Measurements from ENCODE around the gene LTBP1. TPM values are rescaled to one million over a fixed set of nuclear protein-coding genes. Genes with fewer than 3 reads are reported as not detected.

The LTBP1 gene
- total RNA-seq, 5 donors from 2014 or later (not counting 1 experiment from before 2014, with no cell fraction given), result 0.16 to 0.76 (median 0.43) TPM

DNA sequence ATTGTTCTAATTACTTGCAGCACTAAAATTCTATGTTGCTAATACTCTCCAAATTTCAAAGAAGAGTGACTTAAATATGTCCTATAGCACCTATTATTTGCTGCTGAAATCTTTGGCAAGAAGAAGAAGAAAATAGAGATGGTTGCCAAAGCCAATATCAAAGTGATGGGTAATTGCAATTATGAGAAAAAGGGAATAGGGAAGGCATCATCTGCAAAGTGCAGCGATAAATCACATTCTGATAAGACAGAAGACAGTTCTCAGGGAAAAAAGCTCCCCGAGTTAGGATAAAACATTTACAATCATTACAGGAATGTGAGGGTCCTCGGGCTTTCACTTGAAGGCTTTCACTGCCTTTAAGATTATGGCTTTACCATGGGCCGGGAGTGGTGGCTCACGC, 457.6 kb downstream of the LTBP1 start:
- H3K9me3 ChIP-seq, result no peaks in the 10 kb centered on the region
- H3K36me3 ChIP-seq (ENCODE audit: control insufficient read depth in 2 of 2, extremely low read depth in 1 of 2, insufficient read depth in 1 of 2, low read length in 1 of 2), result no peaks in the 10 kb centered on the region
- ATAC-seq (replicated peaks in 1 of 4), result no peak
- Mint-ChIP-seq H3K36me3 (no peaks in the 10 kb centered on the region), H3K27ac (no peak overlapping the region), H3K4me3 (no peak overlapping the region), H3K27me3 (peaks cover 0 to 8% of the 10 kb centered on the region in 2 donors), H3K9me3 (peaks cover 5 to 10% (median 8%) of the 10 kb centered on the region in 3 donors), H3K4me1 (no peaks in the 10 kb centered on the region)
- no peak for DNase-seq
- no peaks in the 10 kb centered on the region for H3K4me1 ChIP-seq (ENCODE audit: control insufficient read depth in 1 of 2, extremely low read depth in 1 of 2, insufficient read depth in 2 of 2, low read length in 2 of 2)
- no CpG with 5 or more reads among the region's 5 CpGs for WGBS (ENCODE audit: insufficient coverage)
- ChIA-PET CTCF (no interaction called here), POLR2A (no interaction called here)
- H3K4me3 ChIP-seq (ENCODE audit: control insufficient read depth in 1 of 2, extremely low read depth in 1 of 2, low read length in 1 of 2), result no peak overlapping the region
- no peaks in the 10 kb centered on the region for H3K27me3 ChIP-seq (replicated peaks in 1 of 2; ENCODE audit: control insufficient read depth in 2 of 2, extremely low read depth in 1 of 2, insufficient read depth in 2 of 2, low read length in 1 of 2)
- H3K27ac ChIP-seq (ENCODE audit: low read length), result no peak overlapping the region

- no peak overlapping the region for H3K27ac Mint-ChIP-seq
- Histone ChIP-seq H3K9me3 (no peaks in the 10 kb centered on the region), H3K4me1 (ENCODE audit: control insufficient read depth in 1 of 2, extremely low read depth in 1 of 2, insufficient read depth in 2 of 2, low read length in 2 of 2) (no peaks in the 10 kb centered on the region), H3K27ac (ENCODE audit: low read length) (no peak overlapping the region), H3K27me3 (replicated peaks in 1 of 2; ENCODE audit: control insufficient read depth in 2 of 2, extremely low read depth in 1 of 2, insufficient read depth in 2 of 2, low read length in 1 of 2) (peaks cover 0 to 2% of the 10 kb centered on the region in 2 experiments), H3K36me3 (ENCODE audit: control insufficient read depth in 2 of 2, extremely low read depth in 1 of 2, insufficient read depth in 1 of 2, low read length in 1 of 2) (no peaks in the 10 kb centered on the region), H3K4me3 (ENCODE audit: control insufficient read depth in 1 of 2, extremely low read depth in 1 of 2, low read length in 1 of 2) (no peak overlapping the region)
- H3K4me1 Mint-ChIP-seq, result no peaks in the 10 kb centered on the region
- H3K36me3 Mint-ChIP-seq, result no peaks in the 10 kb centered on the region
- ATAC-seq (replicated peaks in 1 of 4), result no peak
- ChIA-PET POLR2A (no interaction called here), CTCF (interaction anchor here in 1 of 2 donors (0.6 to 1.0 kb wide), 2 partner anchors 19 to 177 kb away, joined by 3 read pairs; no protein-coding TSS in a partner anchor)
- peaks cover 5 to 10% (median 8%) of the 10 kb centered on the region in 3 donors for H3K9me3 Mint-ChIP-seq
- peaks cover 0 to 5% of the 10 kb centered on the region in 2 donors for H3K27me3 Mint-ChIP-seq
- no peak for DNase-seq
- no peak overlapping the region for H3K4me3 Mint-ChIP-seq
- 67% methylated on average over 1 of the region's 2 CpGs for WGBS (ENCODE audit: insufficient coverage)
These were observed 459.9 kb downstream of the LTBP1 start for GRCh38 chr2:33406622-33407021.

DNA sequence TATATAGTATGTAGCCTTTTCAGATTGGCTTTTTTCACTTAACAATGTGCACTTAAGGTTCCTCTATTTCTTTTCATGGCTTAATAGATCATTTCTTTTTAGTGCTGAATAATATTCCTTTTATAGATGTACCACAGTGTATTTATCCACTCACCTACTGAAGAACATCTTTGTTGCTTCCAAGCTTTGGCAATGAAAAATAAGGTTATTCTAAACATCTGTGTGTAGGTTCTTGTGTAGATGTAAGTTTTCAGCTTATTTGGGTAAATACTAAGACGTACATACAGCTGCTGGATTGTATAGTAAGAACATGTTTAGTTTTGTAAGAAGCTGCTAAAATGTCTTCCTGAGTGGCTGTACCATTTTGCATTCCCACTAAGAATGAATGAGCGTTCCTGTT, 461.4 kb downstream of the LTBP1 start:
- no peak for ATAC-seq (replicated peaks in 1 of 4)
- DNase-seq, result no peak
- peaks cover 2 to 5% of the 10 kb centered on the region in 2 donors for H3K27me3 Mint-ChIP-seq
- no peak overlapping the region for H3K27ac Mint-ChIP-seq
- peaks cover 5 to 10% (median 8%) of the 10 kb centered on the region in 3 donors for H3K9me3 Mint-ChIP-seq
- H3K4me1 Mint-ChIP-seq, result no peaks in the 10 kb centered on the region
- no peaks in the 10 kb centered on the region for H3K36me3 Mint-ChIP-seq
- Histone ChIP-seq H3K36me3 (ENCODE audit: control insufficient read depth in 2 of 2, extremely low read depth in 1 of 2, insufficient read depth in 1 of 2, low read length in 1 of 2) (no peaks in the 10 kb centered on the region), H3K27me3 (replicated peaks in 1 of 2; ENCODE audit: control insufficient read depth in 2 of 2, extremely low read depth in 1 of 2, insufficient read depth in 2 of 2, low read length in 1 of 2) (peaks cover 0 to 2% of the 10 kb centered on the region in 2 experiments), H3K9me3 (no peaks in the 10 kb centered on the region), H3K27ac (ENCODE audit: low read length) (no peak overlapping the region), H3K4me3 (ENCODE audit: control insufficient read depth in 1 of 2, extremely low read depth in 1 of 2, low read length in 1 of 2) (no peak overlapping the region), H3K4me1 (ENCODE audit: control insufficient read depth in 1 of 2, extremely low read depth in 1 of 2, insufficient read depth in 2 of 2, low read length in 2 of 2) (no peaks in the 10 kb centered on the region)
- ChIA-PET POLR2A (no interaction called here), CTCF (no interaction called here)
- whole genome bisulfite sequencing (ENCODE audit: insufficient coverage), result 100% methylated on average over 1 of the region's 2 CpGs
- no peak overlapping the region for H3K4me3 Mint-ChIP-seq

GRCh38 chr2:33409417-33409955, 462.7 kb downstream of the LTBP1 start:
- no peak for DNase-seq
- no peak for ATAC-seq (replicated peaks in 1 of 4)
- H3K36me3 Mint-ChIP-seq, result no peaks in the 10 kb centered on the region
- H3K9me3 Mint-ChIP-seq, result peaks cover 5 to 10% (median 8%) of the 10 kb centered on the region in 3 donors
- H3K9me3 ChIP-seq, result no peaks in the 10 kb centered on the region
- H3K4me3 ChIP-seq (ENCODE audit: control insufficient read depth in 1 of 2, extremely low read depth in 1 of 2, low read length in 1 of 2), result no peak overlapping the region
- POLR2A ChIA-PET, result interaction anchor here in 1 of 2 donors (0.6 kb wide), 1 partner anchor 22 kb away, joined by 3 read pairs; no protein-coding TSS in a partner anchor
- no peak overlapping the region for H3K27ac ChIP-seq (ENCODE audit: low read length)
- H3K4me1 ChIP-seq (ENCODE audit: control insufficient read depth in 1 of 2, extremely low read depth in 1 of 2, insufficient read depth in 2 of 2, low read length in 2 of 2), result no peaks in the 10 kb centered on the region
- H3K27me3 Mint-ChIP-seq, result peaks cover 2 to 3% of the 10 kb centered on the region in 2 donors
- peaks cover 0 to 2% of the 10 kb centered on the region in 2 experiments for H3K27me3 ChIP-seq (replicated peaks in 1 of 2; ENCODE audit: control insufficient read depth in 2 of 2, extremely low read depth in 1 of 2, insufficient read depth in 2 of 2, low read length in 1 of 2)
- no CpG with 5 or more reads among the region's 1 CpG for WGBS (ENCODE audit: insufficient coverage)
- H3K4me3 Mint-ChIP-seq, result no peak overlapping the region
- CTCF ChIA-PET, result no interaction called here
- no peaks in the 10 kb centered on the region for H3K36me3 ChIP-seq (ENCODE audit: control insufficient read depth in 2 of 2, extremely low read depth in 1 of 2, insufficient read depth in 1 of 2, low read length in 1 of 2)
- no peak overlapping the region for H3K27ac Mint-ChIP-seq
- H3K4me1 Mint-ChIP-seq, result no peaks in the 10 kb centered on the region

DNA sequence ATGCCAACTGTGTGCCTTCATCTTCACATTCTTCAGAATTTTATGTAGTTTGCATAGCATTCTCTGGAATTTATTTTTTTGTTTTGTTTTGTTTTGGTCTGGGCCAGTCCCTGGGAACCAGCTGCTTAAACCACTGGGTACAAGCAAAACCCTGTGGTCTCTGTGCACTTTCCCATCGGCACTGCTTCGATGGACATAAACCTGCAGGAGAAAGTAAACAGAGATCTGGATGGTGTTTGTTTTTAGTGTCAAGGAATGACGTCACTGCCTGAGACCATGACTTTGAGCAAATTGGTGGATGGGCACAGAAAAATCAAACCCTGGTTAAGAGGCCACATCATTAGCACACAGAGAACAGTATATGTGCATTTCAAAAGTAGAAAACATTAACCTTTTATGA, 465.0 kb downstream of the LTBP1 start:
- CTCF ChIA-PET, result no interaction called here
- Mint-ChIP-seq H3K36me3 (no peaks in the 10 kb centered on the region), H3K4me1 (no peaks in the 10 kb centered on the region), H3K27ac (no peak overlapping the region), H3K27me3 (peaks cover 4 to 6% of the 10 kb centered on the region in 2 donors), H3K4me3 (no peak overlapping the region), H3K9me3 (peaks cover 5 to 10% (median 8%) of the 10 kb centered on the region in 3 donors)
- peaks cover 0 to 2% of the 10 kb centered on the region in 2 experiments for H3K27me3 ChIP-seq (replicated peaks in 1 of 2; ENCODE audit: control insufficient read depth in 2 of 2, extremely low read depth in 1 of 2, insufficient read depth in 2 of 2, low read length in 1 of 2)
- H3K27ac ChIP-seq (ENCODE audit: low read length), result no peak overlapping the region
- DNase-seq (no peak), ATAC-seq (replicated peaks in 1 of 4) (no peak)
- 100% methylated on average over 2 of the region's 3 CpGs for WGBS (ENCODE audit: insufficient coverage)
- H3K4me3 ChIP-seq (ENCODE audit: control insufficient read depth in 1 of 2, extremely low read depth in 1 of 2, low read length in 1 of 2), result no peak overlapping the region
- no peaks in the 10 kb centered on the region for H3K9me3 ChIP-seq
- POLR2A ChIA-PET, result no interaction called here
- no peaks in the 10 kb centered on the region for H3K4me1 ChIP-seq (ENCODE audit: control insufficient read depth in 1 of 2, extremely low read depth in 1 of 2, insufficient read depth in 2 of 2, low read length in 2 of 2)
- no peaks in the 10 kb centered on the region for H3K36me3 ChIP-seq (ENCODE audit: control insufficient read depth in 2 of 2, extremely low read depth in 1 of 2, insufficient read depth in 1 of 2, low read length in 1 of 2)

GRCh38 chr2:33412920-33413319, 466.2 kb downstream of the LTBP1 start:
- ChIA-PET POLR2A (no interaction called here), CTCF (interaction anchor here in 1 of 2 donors (0.6 kb wide), 1 partner anchor 171 kb away, joined by 3 read pairs; no protein-coding TSS in a partner anchor)
- no peaks in the 10 kb centered on the region for H3K36me3 ChIP-seq (ENCODE audit: control insufficient read depth in 2 of 2, extremely low read depth in 1 of 2, insufficient read depth in 1 of 2, low read length in 1 of 2)
- DNase-seq (peak in 1 of 35 experiments; percentile 5), ATAC-seq (replicated peaks in 1 of 4) (no peak)
- H3K4me3 ChIP-seq (ENCODE audit: control insufficient read depth in 1 of 2, extremely low read depth in 1 of 2, low read length in 1 of 2), result no peak overlapping the region
- no peaks in the 10 kb centered on the region for H3K9me3 ChIP-seq
- no peak overlapping the region for H3K4me3 Mint-ChIP-seq
- H3K27ac Mint-ChIP-seq, result no peak overlapping the region
- H3K9me3 Mint-ChIP-seq, result peaks cover 5 to 8% (median 8%) of the 10 kb centered on the region in 3 donors
- WGBS (ENCODE audit: insufficient coverage), result no CpG with 5 or more reads among the region's 1 CpG
- peaks cover 4 to 6% of the 10 kb centered on the region in 2 donors for H3K27me3 Mint-ChIP-seq
- no peaks in the 10 kb centered on the region for H3K4me1 ChIP-seq (ENCODE audit: control insufficient read depth in 1 of 2, extremely low read depth in 1 of 2, insufficient read depth in 2 of 2, low read length in 2 of 2)
- H3K27ac ChIP-seq (ENCODE audit: low read length), result no peak overlapping the region
- H3K27me3 ChIP-seq (replicated peaks in 1 of 2; ENCODE audit: control insufficient read depth in 2 of 2, extremely low read depth in 1 of 2, insufficient read depth in 2 of 2, low read length in 1 of 2), result peaks cover 0 to 2% of the 10 kb centered on the region in 2 experiments
- H3K36me3 Mint-ChIP-seq, result no peaks in the 10 kb centered on the region
- H3K4me1 Mint-ChIP-seq, result no peaks in the 10 kb centered on the region

All from T-cell (primary cell).